SK-N-SH (cell line): ENCODE measurements around the gene NUP107. TPM values are rescaled to one million over a fixed set of nuclear protein-coding genes. Genes with fewer than 3 reads are reported as not detected.

Experiments used
- CTCF ChIA-PET: fragments of 300-600, 350-600 bp; formaldehyde crosslinking; extraction: SDS; loops from one replicate; lab custom pipeline; 2021; lab: Yijun Ruan, JAX
- POLR2A ChIA-PET: fragments of 350-600 bp; sonication (Branson Sonifier 250); formaldehyde crosslinking; extraction: SDS; loops from one replicate; lab custom pipeline; 2020; ENCODE audit warnings: antibody characterized with exemption, inconsistent platforms; lab: Yijun Ruan, JAX
- DNase-seq: peaks from one replicate; pipeline ENCODE4 v3.0.0; 2012
- H2AFZ ChIP-seq: fragments of 200-600 bp; sonication (generic); 2 replicates; pipeline ENCODE4 v1.8.1; 2016; ENCODE audit warnings: antibody characterized with exemption, mild to moderate bottlenecking, low read depth
- H3F3A ChIP-seq: fragments of 200-600 bp; sonication (generic); replicated peaks from 2 replicates; pipeline ENCODE3; 2016; ENCODE audit warnings: antibody characterized with exemption, mild to moderate bottlenecking; ENCODE audit not compliant: insufficient read depth
- H3K27ac ChIP-seq, 2 experiments: fragments of 200-500 bp in 1 of 2; fragments of 200-600 bp in 1 of 2; sonication (Bioruptor generic) in 1 of 2; sonication (generic), shearing (Covaris generic) in 1 of 2; 2 replicates each; pipeline versions ENCODE4 v1.5.1 to v1.6.1; 2014 to 2016; ENCODE audit warnings: low read depth in 2 of 2, inconsistent platforms in 1 of 2, low read length in 1 of 2, mild to moderate bottlenecking in 1 of 2, mixed read lengths in 1 of 2
- H3K27me3 ChIP-seq: fragments of 200-600 bp; sonication (generic), shearing (Covaris generic); 2 replicates; pipeline ENCODE4 v1.6.1; 2016; ENCODE audit warnings: mixed run types; ENCODE audit not compliant: insufficient read depth
- H3K36me3 ChIP-seq, 2 experiments: fragments of 200-500 bp in 1 of 2; fragments of 200-600 bp in 1 of 2; sonication (Bioruptor generic) in 1 of 2; sonication (generic) in 1 of 2; replicated peaks in 1 of 2; 2 replicates each; pipeline versions ENCODE3 to v1.5.1; 2014 to 2016; ENCODE audit warnings: low read length in 1 of 2, mild to moderate bottlenecking in 1 of 2; ENCODE audit not compliant: insufficient read depth in 2 of 2, control insufficient read depth in 1 of 2
- H3K4me1 ChIP-seq, 2 experiments: fragments of 200-500 bp in 1 of 2; fragments of 200-600 bp in 1 of 2; sonication (Bioruptor generic) in 1 of 2; sonication (generic), shearing (Covaris generic) in 1 of 2; 2 replicates each; pipeline versions ENCODE4 v1.5.1 to v1.6.1; 2014 to 2016; ENCODE audit warnings: low read depth in 1 of 2, low read length in 1 of 2, mixed run types in 1 of 2; ENCODE audit not compliant: insufficient read depth in 2 of 2, control insufficient read depth in 1 of 2
- H3K4me2 ChIP-seq: fragments of 200-600 bp; sonication (generic), shearing (Covaris generic); 2 replicates; pipeline ENCODE4 v1.6.1; 2017; ENCODE audit warnings: mixed run types
- H3K4me3 ChIP-seq, 2 experiments: fragments of 200-500 bp in 1 of 2; fragments of 200-600 bp in 1 of 2; sonication (Bioruptor generic) in 1 of 2; sonication (generic), shearing (Covaris generic) in 1 of 2; 2 replicates each; pipeline versions ENCODE4 v1.5.1 to v1.8.1; 2014 to 2016; ENCODE audit warnings: low read depth in 2 of 2, inconsistent platforms in 1 of 2, low read length in 1 of 2, mild to moderate bottlenecking in 1 of 2, mixed read lengths in 1 of 2, moderate library complexity in 1 of 2
- H3K79me2 ChIP-seq: fragments of 200-600 bp; sonication (generic); 2 replicates; pipeline ENCODE4 v1.8.1; 2017; ENCODE audit warnings: mild to moderate bottlenecking; ENCODE audit not compliant: insufficient read depth
- H3K9ac ChIP-seq: fragments of 200-600 bp; sonication (generic); 2 replicates; pipeline ENCODE4 v1.6.1; 2017; ENCODE audit warnings: mixed run types
- H3K9me2 ChIP-seq: fragments of 200-600 bp; sonication (generic); 2 replicates; pipeline ENCODE4 v1.6.1; 2017; ENCODE audit warnings: mixed run types
- H3K9me3 ChIP-seq: fragments of 200-600 bp; sonication (generic); 2 replicates; pipeline ENCODE4 v1.6.1; 2017; ENCODE audit warnings: mixed run types, mild to moderate bottlenecking, moderate library complexity
- H4K20me1 ChIP-seq: fragments of 200-600 bp; sonication (generic); 2 replicates; pipeline ENCODE4 v1.6.1; 2017; ENCODE audit warnings: mild to moderate bottlenecking, mixed run types; ENCODE audit not compliant: insufficient read depth
- CHD2 ChIP-seq: fragments of 150-350 bp; IDR thresholded peaks from 2 replicates; pipeline ENCODE4 v1.6.1; 2018; ENCODE audit warnings: low read length; ENCODE audit not compliant: partially characterized antibody
- ELF1 ChIP-seq: IDR thresholded peaks from 2 replicates; pipeline ENCODE4 v1.4.0; 2012
- EP300 ChIP-seq, 2 experiments: IDR thresholded peaks; 2 replicates each; pipeline versions ENCODE4 v1.4.0 to v1.6.1; 2012; ENCODE audit warnings: borderline replicate concordance in 1 of 2, low read depth in 1 of 2, low read length in 1 of 2
- EZH2phosphoT487 ChIP-seq: fragments of 200-600 bp; sonication (generic); IDR thresholded peaks from 2 replicates; pipeline ENCODE4 v1.6.1; 2017; ENCODE audit warnings: low read depth, mixed run types, mild to moderate bottlenecking, antibody characterized with exemption, moderate library complexity, borderline replicate concordance
- FOSL2 ChIP-seq: IDR thresholded peaks from 2 replicates; pipeline ENCODE4 v1.4.0; 2012; ENCODE audit warnings: low read depth, mild to moderate bottlenecking, moderate library complexity, borderline replicate concordance
- FOXJ3 ChIP-seq: sonication (generic); formaldehyde crosslinking; IDR thresholded peaks from 2 replicates; pipeline ENCODE4 v1.5.1; 2020; ENCODE audit warnings: mild to moderate bottlenecking, missing genetic modification reagents
- JUND ChIP-seq: IDR thresholded peaks from 2 replicates; pipeline ENCODE4 v1.4.0; 2012
- MEF2A ChIP-seq: IDR thresholded peaks from 2 replicates; pipeline ENCODE4 v1.4.0; 2012; ENCODE audit warnings: low read depth, borderline replicate concordance
- MXI1 ChIP-seq: IDR thresholded peaks from 2 replicates; pipeline ENCODE4 v1.6.1; 2012; ENCODE audit warnings: mild to moderate bottlenecking, low read depth, low read length, improper control_type of control experiment
- NRF1 ChIP-seq: IDR thresholded peaks from 2 replicates; pipeline ENCODE4 v1.6.1; 2012; ENCODE audit warnings: low read depth, mild to moderate bottlenecking, low read length
- RAD21 ChIP-seq: IDR thresholded peaks from 2 replicates; pipeline ENCODE4 v1.6.1; 2012; ENCODE audit warnings: mild to moderate bottlenecking, low read length
- RCOR1 ChIP-seq: fragments of 150-350 bp; IDR thresholded peaks from 2 replicates; pipeline ENCODE4 v1.6.1; 2017; ENCODE audit warnings: antibody characterized with exemption, low read length
- RFX5 ChIP-seq: IDR thresholded peaks from 2 replicates; pipeline ENCODE4 v1.6.1; 2012; ENCODE audit warnings: mild to moderate bottlenecking, improper control_type of control experiment, low read length
- RXRA ChIP-seq: IDR thresholded peaks from 2 replicates; pipeline ENCODE4 v1.4.0; 2012; ENCODE audit warnings: low read depth, mild to moderate bottlenecking, borderline replicate concordance
- SMC3 ChIP-seq: IDR thresholded peaks from 2 replicates; pipeline ENCODE4 v1.6.1; 2012; ENCODE audit warnings: low read depth, low read length, improper control_type of control experiment
- TAF1 ChIP-seq: IDR thresholded peaks from 2 replicates; pipeline ENCODE4 v1.6.1; 2012; ENCODE audit warnings: low read depth, mild to moderate bottlenecking, low read length, moderate library complexity, borderline replicate concordance
- TCF12 ChIP-seq: IDR thresholded peaks from 2 replicates; pipeline ENCODE4 v1.4.0; 2012
- TEAD4 ChIP-seq: IDR thresholded peaks from 2 replicates; pipeline ENCODE4 v1.4.0; 2012; ENCODE audit warnings: mild to moderate bottlenecking, borderline replicate concordance; ENCODE audit not compliant: insufficient read depth
- YY1 ChIP-seq: IDR thresholded peaks from 2 replicates; pipeline ENCODE4 v1.4.0; 2012; ENCODE audit warnings: low read depth, mild to moderate bottlenecking
- WGBS: methylation state at CpG from one replicate; pipeline ENCODE4 v1.1.6; 2017; ENCODE audit warnings: low lambda C conversion rate; 5-methylcytosine and 5-hydroxymethylcytosine counted together
- polyA plus RNA-seq, 3 experiments: library from polyadenylated mRNA; depleted of rRNA; stranded (reverse); fragments of >200 nt; gene quantifications; 2 replicates each; pipeline ENCODE4 v1.2.3, GENCODE V29; 2012
- TF ChIP-seq, protein P1 (sequence below): fragments of 150-350 bp; IDR thresholded peaks from 2 replicates; pipeline ENCODE4 v1.6.1; 2016; ENCODE audit warnings: mild to moderate bottlenecking, low read depth, low read length
- TF ChIP-seq, protein P2 (sequence below): IDR thresholded peaks from 2 replicates; pipeline ENCODE4 v1.4.0; 2012; ENCODE audit warnings: low read depth, borderline replicate concordance
- TF ChIP-seq, protein P3 (sequence below): IDR thresholded peaks from 2 replicates; pipeline ENCODE4 v1.4.0; 2012; ENCODE audit warnings: low read depth
- TF ChIP-seq, protein P4 (sequence below): IDR thresholded peaks from 2 replicates; pipeline ENCODE4 v1.4.0; 2012; ENCODE audit warnings: low read depth, borderline replicate concordance
- TF ChIP-seq, protein P5 (sequence below): fragments of 200-600 bp; sonication (generic); IDR thresholded peaks from 2 replicates; pipeline ENCODE4 v1.6.1; 2017; ENCODE audit warnings: antibody characterized with exemption, mild to moderate bottlenecking, moderate library complexity
- TF ChIP-seq, protein P6 (sequence below): fragments of 150-350 bp; IDR thresholded peaks from 2 replicates; pipeline ENCODE4 v1.6.1; 2017; ENCODE audit warnings: antibody characterized with exemption, low read length, low read depth, borderline replicate concordance

Gene NUP107
- 30.9 and 47.5 TPM in 2 replicates for polyA plus RNA-seq (2012; rRNA removed)
- 28.8 and 42.6 TPM in 2 replicates for polyA plus RNA-seq (2012; cell fraction: cytosol; rRNA removed)
- 48.3 and 78.5 TPM in 2 replicates for polyA plus RNA-seq (2012; cell fraction: nucleus; rRNA removed)

DNA sequence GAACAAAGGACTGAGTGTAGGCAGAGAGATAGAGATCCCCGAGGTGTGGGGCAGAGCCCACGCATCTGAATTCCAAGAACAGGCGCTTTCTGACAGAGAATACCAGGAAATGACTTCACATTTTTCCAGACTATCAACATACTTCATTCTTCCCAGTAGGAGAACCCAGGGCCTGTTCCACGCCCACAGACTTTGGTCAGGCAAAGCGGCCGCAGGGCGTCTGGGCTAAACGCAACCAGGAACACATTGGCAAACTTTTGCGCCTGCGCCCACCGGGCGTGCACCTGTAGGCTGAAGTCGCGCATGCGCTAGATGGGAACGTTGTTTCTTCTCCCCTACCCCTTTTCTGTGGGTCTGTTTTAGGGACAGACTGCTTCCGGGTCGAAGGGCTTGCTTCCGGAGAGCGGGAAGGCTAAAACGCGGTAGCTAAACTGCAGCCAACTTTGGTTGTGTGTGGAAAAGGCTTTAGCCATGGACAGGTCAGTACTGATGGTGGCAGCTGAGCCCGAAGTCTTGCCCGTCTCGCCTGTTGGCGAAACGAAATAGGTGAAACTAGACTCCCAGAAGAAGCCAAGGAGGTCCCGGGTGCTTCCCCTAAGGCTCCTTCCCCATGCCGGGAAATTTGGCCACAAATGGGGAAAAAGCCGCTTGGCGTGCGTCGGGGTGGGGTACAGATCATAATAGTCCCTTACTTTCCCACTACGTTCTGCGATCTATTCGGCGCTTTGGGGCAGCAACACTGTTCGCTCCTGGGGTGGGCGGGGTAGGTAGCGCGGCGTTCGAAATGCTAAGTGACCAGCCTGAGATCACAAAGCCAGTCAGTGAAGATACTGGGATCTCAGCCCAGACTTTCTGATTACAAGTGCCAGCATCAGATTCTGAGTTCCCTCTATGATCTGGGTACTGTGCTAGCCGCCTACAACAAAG lies at the start of gene NUP107:
Gene NUP107 (plus strand): TSS at position 384 of the 927 bp plus-strand sequence. CDS start 88 bp downstream, at position 472.
- H3K9ac ChIP-seq: peak within 1 kb of the TSS; percentile 82
- H3K4me2 ChIP-seq: peak within 1 kb of the TSS; percentile 85
- H3K9me3 ChIP-seq: no peaks in the 10 kb centered on the region
- peaks cover 46% of the 10 kb centered on the region for H3K79me2 ChIP-seq
- no peaks in the 10 kb centered on the region for H3K9me2 ChIP-seq
- no peaks in the 10 kb centered on the region for H3F3A ChIP-seq
- H2AFZ ChIP-seq: peak within 1 kb of the TSS; percentile 75
- DNase-seq: peak; percentile 93
- H3K27ac ChIP-seq: peak within 1 kb of the TSS; percentile 76 to 91
- CTCF ChIA-PET: interaction anchor here (1.0 kb wide), 1 partner anchor 648 kb away, joined by 3 read pairs; no protein-coding TSS in a partner anchor
- 2% methylated on average over 37 of the region's 44 CpGs for WGBS
- peak within 1 kb of the TSS; percentile 87 to 90 for H3K4me3 ChIP-seq
- no peaks in the 10 kb centered on the region for H4K20me1 ChIP-seq
- H3K36me3 ChIP-seq: peaks cover 9 to 28% of the 10 kb centered on the region in 2 experiments
- peaks cover 4 to 10% of the 10 kb centered on the region in 2 experiments; a peak in 3 of 4 replicates for H3K4me1 ChIP-seq
- POLR2A ChIA-PET: no interaction called here
- H3K27me3 ChIP-seq: no peaks in the 10 kb centered on the region
- TF ChIP-seq FOSL2: no peak
- no peak for TF ChIP-seq RXRA
- TF ChIP-seq ELF1: peak; percentile 85
- no peak for TF ChIP-seq MEF2A
- TF ChIP-seq RCOR1: peak; percentile 48; the same call in 1 of the 2 replicates
- peak; percentile 95 for TF ChIP-seq NRF1
- TF ChIP-seq FOXJ3 (CRISPR knock-in tag): no peak
- TF ChIP-seq, protein P1, sequence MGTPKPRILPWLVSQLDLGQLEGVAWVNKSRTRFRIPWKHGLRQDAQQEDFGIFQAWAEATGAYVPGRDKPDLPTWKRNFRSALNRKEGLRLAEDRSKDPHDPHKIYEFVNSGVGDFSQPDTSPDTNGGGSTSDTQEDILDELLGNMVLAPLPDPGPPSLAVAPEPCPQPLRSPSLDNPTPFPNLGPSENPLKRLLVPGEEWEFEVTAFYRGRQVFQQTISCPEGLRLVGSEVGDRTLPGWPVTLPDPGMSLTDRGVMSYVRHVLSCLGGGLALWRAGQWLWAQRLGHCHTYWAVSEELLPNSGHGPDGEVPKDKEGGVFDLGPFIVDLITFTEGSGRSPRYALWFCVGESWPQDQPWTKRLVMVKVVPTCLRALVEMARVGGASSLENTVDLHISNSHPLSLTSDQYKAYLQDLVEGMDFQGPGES: peak; percentile 35; the same call in 1 of the 2 replicates
- TF ChIP-seq SMC3: peak; percentile 9; the same call in 1 of the 2 replicates
- TF ChIP-seq, protein P2, sequence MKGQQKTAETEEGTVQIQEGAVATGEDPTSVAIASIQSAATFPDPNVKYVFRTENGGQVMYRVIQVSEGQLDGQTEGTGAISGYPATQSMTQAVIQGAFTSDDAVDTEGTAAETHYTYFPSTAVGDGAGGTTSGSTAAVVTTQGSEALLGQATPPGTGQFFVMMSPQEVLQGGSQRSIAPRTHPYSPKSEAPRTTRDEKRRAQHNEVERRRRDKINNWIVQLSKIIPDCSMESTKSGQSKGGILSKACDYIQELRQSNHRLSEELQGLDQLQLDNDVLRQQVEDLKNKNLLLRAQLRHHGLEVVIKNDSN: peak; percentile 55; the same call in 1 of the 2 replicates
- TF ChIP-seq RAD21: no peak; the same call in 1 of the 2 replicates
- TF ChIP-seq, protein P3, sequence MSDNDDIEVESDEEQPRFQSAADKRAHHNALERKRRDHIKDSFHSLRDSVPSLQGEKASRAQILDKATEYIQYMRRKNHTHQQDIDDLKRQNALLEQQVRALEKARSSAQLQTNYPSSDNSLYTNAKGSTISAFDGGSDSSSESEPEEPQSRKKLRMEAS: peak; percentile 94
- TF ChIP-seq MXI1: peak; percentile 93
- peak; percentile 68; the same call in 1 of the 2 replicates for TF ChIP-seq YY1
- TF ChIP-seq, protein P4, sequence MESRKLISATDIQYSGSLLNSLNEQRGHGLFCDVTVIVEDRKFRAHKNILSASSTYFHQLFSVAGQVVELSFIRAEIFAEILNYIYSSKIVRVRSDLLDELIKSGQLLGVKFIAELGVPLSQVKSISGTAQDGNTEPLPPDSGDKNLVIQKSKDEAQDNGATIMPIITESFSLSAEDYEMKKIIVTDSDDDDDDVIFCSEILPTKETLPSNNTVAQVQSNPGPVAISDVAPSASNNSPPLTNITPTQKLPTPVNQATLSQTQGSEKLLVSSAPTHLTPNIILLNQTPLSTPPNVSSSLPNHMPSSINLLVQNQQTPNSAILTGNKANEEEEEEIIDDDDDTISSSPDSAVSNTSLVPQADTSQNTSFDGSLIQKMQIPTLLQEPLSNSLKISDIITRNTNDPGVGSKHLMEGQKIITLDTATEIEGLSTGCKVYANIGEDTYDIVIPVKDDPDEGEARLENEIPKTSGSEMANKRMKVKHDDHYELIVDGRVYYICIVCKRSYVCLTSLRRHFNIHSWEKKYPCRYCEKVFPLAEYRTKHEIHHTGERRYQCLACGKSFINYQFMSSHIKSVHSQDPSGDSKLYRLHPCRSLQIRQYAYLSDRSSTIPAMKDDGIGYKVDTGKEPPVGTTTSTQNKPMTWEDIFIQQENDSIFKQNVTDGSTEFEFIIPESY: peak; percentile 44; the same call in 1 of the 2 replicates
- TF ChIP-seq, protein P5, sequence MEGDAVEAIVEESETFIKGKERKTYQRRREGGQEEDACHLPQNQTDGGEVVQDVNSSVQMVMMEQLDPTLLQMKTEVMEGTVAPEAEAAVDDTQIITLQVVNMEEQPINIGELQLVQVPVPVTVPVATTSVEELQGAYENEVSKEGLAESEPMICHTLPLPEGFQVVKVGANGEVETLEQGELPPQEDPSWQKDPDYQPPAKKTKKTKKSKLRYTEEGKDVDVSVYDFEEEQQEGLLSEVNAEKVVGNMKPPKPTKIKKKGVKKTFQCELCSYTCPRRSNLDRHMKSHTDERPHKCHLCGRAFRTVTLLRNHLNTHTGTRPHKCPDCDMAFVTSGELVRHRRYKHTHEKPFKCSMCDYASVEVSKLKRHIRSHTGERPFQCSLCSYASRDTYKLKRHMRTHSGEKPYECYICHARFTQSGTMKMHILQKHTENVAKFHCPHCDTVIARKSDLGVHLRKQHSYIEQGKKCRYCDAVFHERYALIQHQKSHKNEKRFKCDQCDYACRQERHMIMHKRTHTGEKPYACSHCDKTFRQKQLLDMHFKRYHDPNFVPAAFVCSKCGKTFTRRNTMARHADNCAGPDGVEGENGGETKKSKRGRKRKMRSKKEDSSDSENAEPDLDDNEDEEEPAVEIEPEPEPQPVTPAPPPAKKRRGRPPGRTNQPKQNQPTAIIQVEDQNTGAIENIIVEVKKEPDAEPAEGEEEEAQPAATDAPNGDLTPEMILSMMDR: peak; percentile 19
- no peak for TF ChIP-seq JUND
- peak; percentile 49; the same call in 1 of the 2 replicates for TF ChIP-seq RFX5
- no peak; the same call in none of the 2 replicates for TF ChIP-seq TCF12
- peak; percentile 96 for TF ChIP-seq CHD2
- TF ChIP-seq EZH2phosphoT487: no peak
- no peak for TF ChIP-seq TEAD4
- peak; percentile 19 to 33; a peak in 1 of 4 replicates for TF ChIP-seq EP300 (IDR thresholded peaks at IDR 0.05; ENCODE audit: borderline replicate concordance in 1 of 2, low read depth in 1 of 2, low read length in 1 of 2)
- TF ChIP-seq, protein P6, sequence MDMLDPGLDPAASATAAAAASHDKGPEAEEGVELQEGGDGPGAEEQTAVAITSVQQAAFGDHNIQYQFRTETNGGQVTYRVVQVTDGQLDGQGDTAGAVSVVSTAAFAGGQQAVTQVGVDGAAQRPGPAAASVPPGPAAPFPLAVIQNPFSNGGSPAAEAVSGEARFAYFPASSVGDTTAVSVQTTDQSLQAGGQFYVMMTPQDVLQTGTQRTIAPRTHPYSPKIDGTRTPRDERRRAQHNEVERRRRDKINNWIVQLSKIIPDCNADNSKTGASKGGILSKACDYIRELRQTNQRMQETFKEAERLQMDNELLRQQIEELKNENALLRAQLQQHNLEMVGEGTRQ: no peak
- TF ChIP-seq TAF1: peak; percentile 89
